ENCODE results near the gene SPACA6. TPM values are rescaled to one million over a fixed set of nuclear protein-coding genes. Genes with fewer than 3 reads are reported as not detected.
A peak's percentile ranks its signal among the peaks of the same experiment; 100 is the strongest.

The SPACA6 gene
- total and polyA plus RNA-seq, 9 of the 15 experiments (the other 6 are each of a cell fraction or from before 2014, with no cell fraction given), result 1.3 to 17.3 (median 6.2) TPM

DNA sequence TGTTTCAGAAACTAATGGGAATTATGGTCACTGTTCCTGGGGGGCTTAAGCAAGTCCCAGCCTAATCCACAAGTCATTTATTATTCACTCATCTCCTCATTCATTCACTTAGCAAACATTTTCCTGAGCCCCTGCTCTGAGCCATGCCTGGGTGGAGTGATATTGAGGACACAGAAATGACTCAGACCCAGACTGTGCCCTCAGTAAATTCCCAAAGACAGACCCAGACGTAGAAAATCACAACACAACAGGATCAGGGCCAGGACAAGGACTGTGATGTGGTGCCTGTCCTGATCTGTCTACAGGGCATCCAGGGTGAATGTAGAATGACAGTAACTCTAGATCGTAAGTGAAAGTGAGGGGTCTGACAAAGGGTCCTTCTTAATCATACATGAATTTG lies 7.0 kb upstream of the SPACA6 start:
- no peaks in the 10 kb centered on the region for H3K9me1 ChIP-seq (ENCODE audit: control insufficient read depth, insufficient read depth, low read length)
- DNase-seq (ENCODE audit: extremely low read depth in 1 of 4, low spot score in 3 of 4) (no peak), ATAC-seq (no peak), FAIRE-seq (peak; percentile 52)
- no peaks in the 10 kb centered on the region for H4K20me1 ChIP-seq (replicated peaks; ENCODE audit: control insufficient read depth, insufficient read depth, low read length)
- H3K79me2 ChIP-seq (ENCODE audit: control insufficient read depth, insufficient read depth, low read length), result peaks cover 36% of the 10 kb centered on the region
- intact Hi-C loops (cut with micrococcal nuclease) (no loop called here), in situ Hi-C loops (cut with MboI) (no loop called here)
- no peak overlapping the region for H2AFZ ChIP-seq (ENCODE audit: low read depth, low read length)
- no peak overlapping the region for H3K4me2 ChIP-seq (ENCODE audit: insufficient read depth, low read length)
- H3K9me3 ChIP-seq (replicated peaks; ENCODE audit: control insufficient read depth, insufficient read depth, low read depth, low read length), result 0 out of 2 replicates have a peak, but pooled peaks cover 3% of the 10 kb centered on the region
- ChIA-PET CTCF (ENCODE audit: low intra/inter-chr PET ratio) (interaction anchor here (0.6 kb wide), 1 partner anchor 1141 kb away, joined by 3 read pairs; no protein-coding TSS in a partner anchor), POLR2A (no interaction called here)
- H3K4me1 ChIP-seq (replicated peaks in 1 of 2; ENCODE audit: control insufficient read depth in 2 of 2, insufficient read depth in 2 of 2, low read length in 2 of 2), result peaks cover 12 to 36% of the 10 kb centered on the region in 2 experiments
- BruUV-seq (replicated peaks), result no TSS peak
- no peaks in the 10 kb centered on the region for H3K27me3 ChIP-seq (ENCODE audit: control insufficient read depth in 2 of 2, insufficient read depth in 2 of 2, low read length in 2 of 2)
- H3K9ac ChIP-seq (ENCODE audit: insufficient read depth in 1 of 2, low read depth in 2 of 2, low read length in 2 of 2), result no peak overlapping the region
- 75% methylated on average over 2 of the region's 2 CpGs for WGBS (ENCODE audit: insufficient coverage, low coverage, missing lambda C conversion rate)
- no peak for TF ChIP-seq NCOA1 (IDR thresholded peaks at IDR 0.05; ENCODE audit: low read depth)
- no peak for TF ChIP-seq TAL1 (IDR thresholded peaks at IDR 0.05)
- no peak for TF ChIP-seq RAD51 (IDR thresholded peaks at IDR 0.05; ENCODE audit: borderline replicate concordance, low read depth)
- TF ChIP-seq NFIX (CRISPR knock-in tag; IDR thresholded peaks at IDR 0.05; ENCODE audit: low read depth), result no peak
- no peaks in the 10 kb centered on the region for H3K36me3 ChIP-seq (ENCODE audit: control insufficient read depth, insufficient read depth, low read length)
- H3K4me3 ChIP-seq, result no peak overlapping the region
- no peak overlapping the region for H3K27ac ChIP-seq (ENCODE audit: extremely low read depth, low read depth, low read length)

GRCh38 chr19:51687791-51688670 lies 5.1 kb upstream of the SPACA6 start:
- in situ Hi-C loops (cut with MboI) (no loop called here), intact Hi-C loops (cut with micrococcal nuclease) (no loop called here)
- Histone ChIP-seq H3K9ac (ENCODE audit: insufficient read depth in 1 of 2, low read depth in 2 of 2, low read length in 2 of 2) (peak overlapping the region; percentile 66 to 89), H3K79me2 (ENCODE audit: control insufficient read depth, insufficient read depth, low read length) (peaks cover 54% of the 10 kb centered on the region), H3K4me2 (ENCODE audit: insufficient read depth, low read length) (peak overlapping the region; percentile 84), H3K27me3 (ENCODE audit: control insufficient read depth in 2 of 2, insufficient read depth in 2 of 2, low read length in 2 of 2) (no peaks in the 10 kb centered on the region), H3K27ac (ENCODE audit: extremely low read depth, low read depth, low read length) (peak overlapping the region; percentile 57; the same call in 2 of the 3 replicates), H3K9me3 (replicated peaks; ENCODE audit: control insufficient read depth, insufficient read depth, low read depth, low read length) (0 out of 2 replicates have a peak, but pooled peaks cover 3% of the 10 kb centered on the region), H3K36me3 (ENCODE audit: control insufficient read depth, insufficient read depth, low read length) (peaks cover 5% of the 10 kb centered on the region; the same call in 1 of the 3 replicates), H3K4me1 (replicated peaks in 1 of 2; ENCODE audit: control insufficient read depth in 2 of 2, insufficient read depth in 2 of 2, low read length in 2 of 2) (peaks cover 24 to 55% of the 10 kb centered on the region in 2 experiments), H4K20me1 (replicated peaks; ENCODE audit: control insufficient read depth, insufficient read depth, low read length) (no peaks in the 10 kb centered on the region), H3K4me3 (peak overlapping the region; percentile 52), H2AFZ (ENCODE audit: low read depth, low read length) (peak overlapping the region; percentile 94), H3K9me1 (ENCODE audit: control insufficient read depth, insufficient read depth, low read length) (no peaks in the 10 kb centered on the region)
- WGBS (ENCODE audit: insufficient coverage, low coverage, missing lambda C conversion rate), result 12% methylated on average over 16 of the region's 22 CpGs
- ChIA-PET POLR2A (interaction anchor here (0.6 to 2.4 kb wide), 8 partner anchors 9 to 294 kb away, joined by 3 to 14 read pairs (median 4); no protein-coding TSS in a partner anchor), CTCF (ENCODE audit: low intra/inter-chr PET ratio) (no interaction called here)
- peak; percentile 41 to 67 (median 48) for DNase-seq (ENCODE audit: extremely low read depth in 1 of 4, low spot score in 3 of 4)
- no TSS peak for BruUV-seq (replicated peaks)
- FAIRE-seq, result peak; percentile 87
- ATAC-seq, result peak; percentile 7
- TF ChIP-seq NR2C1 (IDR thresholded peaks at IDR 0.05), result peak; percentile 56; the same call in 1 of the 2 replicates
- no peak for TF ChIP-seq NR2C1 (tag; IDR thresholded peaks at IDR 0.05)
- peak; percentile 30 for TF ChIP-seq HNRNPLL (IDR thresholded peaks at IDR 0.05; ENCODE audit: low read depth, low read length, poor library complexity, severe bottlenecking)
- no peak for TF ChIP-seq HMG20B (CRISPR knock-in tag; IDR thresholded peaks at IDR 0.05)
- TF ChIP-seq GTF2B (IDR thresholded peaks at IDR 0.05; ENCODE audit: extremely low read depth, insufficient read length), result no peak
- TF ChIP-seq LARP7 (IDR thresholded peaks at IDR 0.05), result no peak
- TF ChIP-seq, protein P1, sequence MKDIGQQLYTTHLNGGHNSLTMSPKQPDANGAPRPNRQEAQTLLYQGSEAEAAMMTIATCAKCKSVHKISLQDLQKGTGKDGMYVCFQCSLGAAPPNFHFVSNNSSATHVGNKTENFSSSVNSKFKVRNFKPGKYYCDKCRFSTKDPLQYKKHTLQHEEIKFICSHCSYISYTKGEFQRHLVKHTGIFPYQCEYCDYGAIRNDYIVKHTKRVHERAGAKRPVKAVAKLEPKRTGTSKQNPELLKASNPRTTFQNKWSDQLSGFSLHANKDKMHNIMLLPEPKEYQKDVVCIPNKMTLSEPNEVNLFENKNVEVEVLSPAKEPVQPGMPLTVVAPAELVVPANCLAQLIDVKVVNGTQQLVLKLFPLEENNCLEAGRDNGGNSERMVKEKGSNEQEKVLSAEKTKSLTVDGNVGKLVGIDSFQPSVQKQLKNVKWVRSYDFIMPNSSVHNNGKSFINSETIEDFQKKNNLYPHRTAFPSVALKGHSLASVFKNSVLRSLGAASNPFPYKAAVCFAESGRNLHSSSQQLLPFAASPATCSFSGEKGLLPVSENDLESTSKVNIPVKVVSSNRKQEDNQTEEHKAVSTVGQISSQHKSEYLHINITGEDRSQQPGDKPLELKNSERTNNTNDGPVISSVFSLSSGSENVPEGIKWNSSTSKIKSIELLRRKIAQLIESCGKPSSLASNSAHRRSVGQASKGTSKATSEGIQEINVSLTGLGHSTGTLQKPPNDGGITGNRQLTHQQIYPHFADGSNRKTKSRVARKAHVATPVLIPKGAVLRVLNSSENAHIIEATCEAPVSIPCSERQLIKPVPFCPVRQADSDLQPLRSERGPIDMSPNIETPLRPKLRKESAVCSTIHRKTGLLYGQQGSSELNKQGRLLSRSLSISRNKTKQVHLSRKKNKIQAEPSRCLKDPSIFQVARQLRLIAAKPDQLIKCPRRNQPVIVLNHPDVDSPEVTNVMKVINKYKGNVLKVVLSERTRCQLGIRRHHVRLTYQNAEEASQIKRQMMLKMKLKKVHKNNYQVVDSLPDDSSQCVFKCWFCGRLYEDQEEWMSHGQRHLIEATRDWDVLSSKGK (CRISPR knock-in tag; IDR thresholded peaks at IDR 0.05), result no peak
